NCI-H2029 treated with DMSO at 0.1 percent for 48 hours (cell line): Measurements from ENCODE around the gene ABCA1.
"Not testable (repeated sequence)": the region's sequence is repeated elsewhere in the genome, so short reads cannot be mapped to it uniquely, and the experiment has no call there.

Experiments used
- DNase-seq: peaks from one replicate; lab custom pipeline; 2025; lab: John Stamatoyannopoulos, UW

ABCA1 gene

DNA sequence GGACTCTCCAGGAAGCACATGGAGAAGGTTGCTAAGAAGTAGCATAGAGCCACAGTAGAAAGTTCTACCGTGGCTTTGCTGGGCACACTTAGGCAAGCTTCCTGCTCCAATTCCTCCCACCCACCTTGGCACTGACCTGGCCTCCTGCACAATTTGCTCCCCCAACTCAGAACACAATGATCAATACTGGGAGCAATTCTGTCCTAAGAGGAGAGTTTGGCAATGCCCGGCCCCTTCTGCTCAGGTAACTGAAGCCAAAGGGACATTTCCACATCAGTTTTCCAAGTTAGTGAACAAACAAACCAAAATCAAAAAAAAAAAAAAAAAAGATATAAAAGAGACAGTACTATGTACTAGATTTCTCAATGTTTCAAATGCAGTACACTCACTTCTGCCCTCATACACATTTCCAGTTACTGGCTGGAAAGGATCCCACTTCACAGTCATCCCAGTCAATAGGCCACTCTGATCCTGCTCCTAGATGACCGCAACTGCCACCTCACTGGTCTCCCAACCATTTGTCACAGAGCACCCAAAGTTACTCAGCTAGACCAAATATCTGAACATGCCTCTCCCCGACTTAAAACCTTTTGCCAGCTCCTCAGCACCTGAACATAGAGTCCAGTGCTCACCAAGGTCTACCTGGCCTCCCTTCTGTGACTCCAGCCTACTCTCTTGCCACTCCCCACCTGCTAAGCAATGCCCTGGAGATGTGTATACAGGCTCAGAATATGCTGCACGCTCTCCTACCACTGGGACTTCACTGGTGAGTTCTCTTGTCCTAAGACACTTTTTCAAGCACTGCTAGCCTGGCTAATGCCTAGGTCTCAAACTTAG is 21.3 kb downstream of the ABCA1 start:
- no peak for DNase-seq

- no peak for DNase-seq
Observed at GRCh38 chr9:104905931-104906330, 22.0 kb downstream of the ABCA1 start.

DNA sequence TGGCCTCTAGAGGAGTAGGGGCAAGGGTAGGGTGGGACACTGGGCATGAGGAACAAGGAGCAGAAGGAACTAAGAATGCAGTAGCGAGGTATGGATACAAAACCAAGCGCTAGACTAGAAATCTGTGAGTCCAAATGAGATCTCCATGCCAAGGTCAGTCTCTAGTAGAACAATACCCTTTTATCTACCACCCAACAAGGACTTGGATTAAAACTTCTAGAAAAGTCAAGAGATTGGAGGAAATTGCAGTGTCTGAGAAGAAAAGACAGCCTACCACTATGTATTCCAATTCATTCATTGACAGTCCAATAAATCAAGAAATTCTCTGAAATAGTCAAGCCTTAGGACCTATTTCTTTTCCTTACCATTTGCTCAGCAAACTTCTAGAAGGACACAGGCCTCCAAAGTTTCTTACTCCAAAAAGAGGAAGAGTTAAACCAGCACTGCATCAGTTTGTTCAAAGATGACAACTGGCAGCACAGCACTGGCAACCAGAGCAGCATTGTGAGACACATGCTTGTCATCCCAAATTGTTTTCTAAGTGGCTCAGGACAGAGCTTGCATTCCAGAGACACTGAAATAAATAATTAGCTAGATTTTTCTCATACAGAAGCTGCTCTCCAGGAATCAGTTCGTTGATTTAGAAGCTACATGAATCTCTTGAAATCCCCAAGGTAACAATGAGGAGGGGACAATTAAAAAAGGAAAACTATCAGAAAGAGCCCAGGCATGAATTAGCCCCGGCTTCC is 22.6 kb downstream of the ABCA1 start:
- DNase-seq: no peak

- no peak for DNase-seq
Observed at GRCh38 chr9:104903609-104904008, 24.3 kb downstream of the ABCA1 start.

DNA sequence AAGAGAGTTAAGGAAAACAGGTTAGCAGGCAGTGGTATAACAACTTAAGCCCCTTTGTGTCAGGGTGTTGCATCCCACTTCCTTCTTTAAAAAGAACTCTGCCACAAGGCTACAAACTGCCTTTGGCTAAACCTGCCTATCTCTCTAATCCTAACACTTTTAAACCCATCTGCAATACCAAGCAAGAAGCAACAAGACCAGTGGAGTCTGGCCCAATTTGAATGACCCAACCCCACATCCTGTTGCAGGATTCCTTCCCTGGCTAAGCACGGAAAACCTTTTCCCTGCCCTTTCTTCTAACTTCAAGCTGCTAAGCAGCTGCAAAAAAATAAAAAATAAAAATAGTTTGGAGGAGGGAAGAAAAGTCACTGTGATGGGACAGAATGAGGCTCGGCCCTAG is 27.1 kb downstream of the ABCA1 start:
- no peak for DNase-seq

- DNase-seq: no peak
Observed at GRCh38 chr9:104900324-104900723, 27.6 kb downstream of the ABCA1 start.

- DNase-seq: no peak
Observed at GRCh38 chr9:104899759-104900247, 28.2 kb downstream of the ABCA1 start.

GRCh38 chr9:104898376-104898775 is 29.6 kb downstream of the ABCA1 start:
- not testable (repeated sequence) for DNase-seq

DNA sequence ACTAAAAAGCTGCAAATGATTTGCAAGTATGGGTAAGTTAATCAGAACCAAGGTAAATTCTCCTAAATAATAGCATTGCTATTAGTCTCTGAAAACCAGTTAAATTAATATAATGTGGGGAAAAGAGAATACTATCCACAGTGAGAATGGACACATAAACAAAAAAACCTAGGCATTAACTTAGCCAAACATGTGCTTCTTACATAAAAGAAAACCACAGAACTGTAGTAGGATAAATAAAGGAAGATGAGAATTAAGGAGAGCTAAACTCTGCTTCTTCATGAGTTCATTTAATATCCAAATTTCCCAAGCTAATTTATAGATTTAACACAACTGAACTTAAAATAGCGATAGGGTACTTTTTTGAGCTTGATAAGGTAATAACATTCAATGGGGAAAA is 31.8 kb downstream of the ABCA1 start:
- DNase-seq: no peak

- DNase-seq: no peak
Observed at GRCh38 chr9:104895572-104895971, 32.4 kb downstream of the ABCA1 start.

DNA sequence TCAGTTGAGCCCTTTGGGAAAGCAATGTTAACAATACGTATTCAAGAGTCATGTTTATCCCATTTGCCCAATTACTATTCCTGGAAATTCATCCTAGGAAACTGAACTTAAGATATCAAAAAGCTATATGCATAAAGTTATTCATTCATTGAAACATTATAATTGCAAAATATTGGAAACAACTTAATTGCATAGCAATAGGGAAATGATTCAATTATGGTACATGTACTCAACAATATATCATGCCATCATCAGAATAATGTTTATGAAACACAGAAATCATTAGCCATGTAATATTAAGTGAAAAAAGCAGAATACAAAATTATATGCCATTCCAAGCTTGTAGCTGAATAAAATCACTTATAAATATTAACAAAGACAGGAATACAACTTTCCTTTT is 35.3 kb downstream of the ABCA1 start:
- no peak for DNase-seq

- no peak for DNase-seq
Observed at GRCh38 chr9:104890433-104890770, 37.6 kb downstream of the ABCA1 start.

DNA sequence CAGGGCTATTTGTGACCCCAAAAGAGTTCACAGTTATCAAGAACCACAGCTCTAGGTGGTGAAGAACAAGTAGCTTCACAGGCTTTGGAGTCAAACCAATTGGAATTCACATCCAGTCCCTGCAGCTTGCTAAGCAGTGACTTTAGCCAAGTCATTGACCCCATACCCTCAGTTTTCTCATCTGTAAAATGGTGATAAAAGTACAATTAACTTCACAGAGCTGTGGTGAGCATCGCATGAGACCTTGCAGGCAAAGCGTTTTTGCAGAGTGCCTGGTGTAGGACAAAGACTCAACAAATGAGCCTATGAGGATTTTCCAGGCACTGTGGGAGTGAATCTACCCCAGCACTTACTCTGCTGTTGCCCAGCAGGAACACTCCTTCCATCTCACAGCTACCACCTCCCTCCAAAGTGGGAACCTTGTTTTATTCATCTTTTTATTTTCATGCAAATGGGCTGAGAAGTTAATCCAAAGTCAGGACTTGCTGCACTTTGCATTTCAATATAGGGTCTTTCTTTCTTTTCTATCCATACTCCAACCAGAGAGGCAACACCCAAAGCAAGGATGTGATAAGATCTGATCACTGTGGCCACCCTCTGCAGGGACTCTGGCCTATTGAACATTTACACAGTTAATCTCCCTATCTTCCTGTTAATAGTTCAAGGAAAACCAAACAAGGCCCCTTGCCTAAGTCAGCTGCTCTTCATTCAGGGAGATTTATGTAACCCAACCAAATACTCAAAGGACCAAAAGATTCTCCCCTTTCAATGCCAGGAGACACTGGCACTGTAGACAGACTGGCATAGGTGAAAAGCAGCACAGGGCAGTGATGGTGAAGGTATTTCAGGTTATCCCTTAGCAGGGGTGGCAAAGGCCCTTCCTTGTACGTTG is 41.9 kb downstream of the ABCA1 start:
- DNase-seq: no peak

- DNase-seq: no peak
Observed at GRCh38 chr9:104883169-104883568, 44.8 kb downstream of the ABCA1 start.

GRCh38 chr9:104882566-104882965 is 45.4 kb downstream of the ABCA1 start:
- DNase-seq: no peak

DNA sequence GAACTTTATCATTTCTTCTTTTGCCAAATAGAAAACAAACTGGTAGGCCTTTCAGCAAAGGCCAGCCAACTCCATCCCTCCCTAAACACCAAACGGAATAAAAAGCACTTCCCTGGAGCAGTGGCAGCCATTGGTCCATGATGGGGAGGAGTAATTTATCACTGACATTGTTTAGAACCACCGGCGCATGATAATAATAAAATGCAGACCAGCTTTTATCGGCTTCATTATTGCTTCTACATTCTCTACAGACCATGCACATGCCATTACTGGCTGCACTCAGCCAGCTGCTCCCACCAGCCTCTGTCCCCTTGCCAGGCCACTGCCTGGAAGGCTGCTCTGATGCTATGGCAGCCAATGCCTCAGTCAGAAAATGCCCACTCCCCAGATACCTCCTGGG is 45.9 kb downstream of the ABCA1 start:
- no peak for DNase-seq

DNA sequence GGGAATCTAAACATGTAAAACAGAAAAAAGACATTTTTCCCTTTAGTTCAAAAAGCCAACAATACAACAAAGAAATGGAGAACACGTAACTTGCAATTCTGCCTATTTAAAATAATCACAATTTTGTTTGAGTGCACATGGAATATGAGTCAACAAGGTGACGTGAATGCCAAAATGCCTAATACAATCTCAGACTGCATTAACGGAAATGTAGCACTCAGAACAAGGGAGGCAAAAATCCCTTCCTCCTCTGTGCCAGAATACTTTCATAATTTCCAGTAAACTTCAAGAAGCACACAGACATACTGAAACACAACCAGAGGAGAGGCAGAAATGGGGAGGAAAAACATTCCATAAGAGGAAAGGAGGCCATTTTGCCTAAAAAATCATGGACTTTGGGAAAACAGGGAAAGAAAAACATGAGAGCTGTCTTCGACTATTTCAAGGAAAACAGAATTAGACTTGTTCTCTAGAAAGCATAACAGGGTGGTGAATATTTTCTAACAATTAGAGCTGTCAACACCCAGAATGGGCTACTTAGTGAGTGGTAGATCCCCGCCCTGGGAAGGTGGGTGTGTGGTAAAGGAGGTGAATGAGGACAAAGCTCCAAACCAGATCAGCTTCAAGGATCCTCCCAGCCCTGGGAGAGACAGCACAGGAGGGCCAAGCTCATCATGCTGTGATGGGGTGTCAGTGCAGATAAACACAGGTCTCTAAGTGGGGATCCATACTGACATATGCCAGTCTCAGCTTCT is 48.2 kb downstream of the ABCA1 start:
- DNase-seq: no peak

- no peak for DNase-seq
Observed at GRCh38 chr9:104876587-104876986, 51.4 kb downstream of the ABCA1 start.

- no peak for DNase-seq
Observed at GRCh38 chr9:104875897-104876296, 52.1 kb downstream of the ABCA1 start.

GRCh38 chr9:104875320-104875719 is 52.6 kb downstream of the ABCA1 start:
- DNase-seq: no peak

GRCh38 chr9:104873489-104873850 is 54.5 kb downstream of the ABCA1 start:
- no peak for DNase-seq
